SK-N-MC (cell line): ENCODE measurements around the gene PAX5.

Experiments used
- EZH2 ChIP-seq: fragments of 200-600 bp; sonication (generic); IDR thresholded peaks from one replicate; pipeline ENCODE4 v1.6.1; 2017; ENCODE audit warnings: antibody characterized with exemption
- POLR2AphosphoS5 ChIP-seq: IDR thresholded peaks from 2 replicates; pipeline ENCODE4 v1.6.1; 2012; ENCODE audit warnings: mild to moderate bottlenecking, low read depth, low read length, borderline replicate concordance

DNA sequence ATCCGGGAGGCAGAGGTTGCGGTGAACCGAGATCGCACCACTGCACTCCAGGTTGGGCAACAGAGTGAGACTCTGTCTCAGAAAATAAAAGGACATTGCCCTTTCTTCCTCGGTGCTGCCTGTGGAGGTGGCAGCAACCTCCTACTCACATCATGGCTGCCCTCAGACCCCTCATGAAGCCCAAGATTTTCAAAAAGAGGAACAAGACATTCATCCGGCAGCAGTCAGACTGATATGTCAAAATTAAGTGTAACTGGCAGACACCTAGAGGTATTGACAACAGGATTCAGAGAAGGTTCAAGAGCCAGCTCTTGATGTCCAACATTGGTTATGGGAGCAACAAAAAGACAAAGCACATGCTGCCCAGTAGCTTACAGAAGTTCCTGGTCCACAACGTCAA is 12.6 kb upstream of the PAX5 start:
- TF ChIP-seq POLR2AphosphoS5, result no peak
- TF ChIP-seq EZH2, result no peak
